Endothelial cell of umbilical vein (primary cell): ENCODE measurements around the gene STON2. TPM values are rescaled to one million over a fixed set of nuclear protein-coding genes. Genes with fewer than 3 reads are reported as not detected.

Experiments
- BruUV-seq: library from RNA; stranded (reverse); fragments of 400-500 nt; replicated peaks from 2 replicates; lab custom pipeline; 2021; lab: Mats Ljungman, UMichigan
- CTCF ChIA-PET: fragments of 300-600, 350-600 bp; sonication (Branson Sonifier 250); formaldehyde crosslinking; loops from one replicate; lab custom pipeline; 2021; ENCODE audit warnings: antibody characterized with exemption, inconsistent platforms; lab: Charles Lee
- POLR2A ChIA-PET: fragments of 300-600, 350-600 bp; sonication (Branson Sonifier 250); formaldehyde crosslinking; loops from one replicate; lab custom pipeline; 2021; ENCODE audit warnings: antibody characterized with exemption, inconsistent platforms; lab: Charles Lee
- DNase-seq: peaks from one replicate; pipeline ENCODE4 v3.0.0-alpha.2; 2011; ENCODE audit warnings: low read depth, low spot score
- FAIRE-seq: peaks from 2 replicates; lab custom pipeline; 2011; peaks lifted over from hg19 to GRCh38; lab: Jason Lieb, UNC
- H2AFZ ChIP-seq: 2 replicates; pipeline ENCODE4 v1.6.0; 2012; ENCODE audit warnings: low read depth, low read length, control low read depth, inconsistent platforms
- H3K27ac ChIP-seq: 2 replicates; pipeline ENCODE4 v1.5.1; 2011; ENCODE audit warnings: low read depth, mild to moderate bottlenecking, control low read depth, low read length, moderate library complexity; ENCODE audit not compliant: insufficient read depth
- H3K27me3 ChIP-seq, 2 experiments: 2 replicates each; pipeline versions ENCODE4 v1.6.0 to v1.6.1; 2011; ENCODE audit warnings: low read length in 2 of 2, mixed read lengths in 1 of 2; ENCODE audit not compliant: control insufficient read depth in 2 of 2, insufficient read depth in 2 of 2
- H3K36me3 ChIP-seq, 2 experiments: 2 replicates in 1 of 2; 3 replicates in 1 of 2; pipeline ENCODE4 v1.5.1; 2011; ENCODE audit warnings: low read length in 2 of 2, mild to moderate bottlenecking in 1 of 2, moderate library complexity in 1 of 2; ENCODE audit not compliant: control insufficient read depth in 2 of 2, insufficient read depth in 2 of 2; ENCODE audit errors: extremely low read depth in 1 of 2
- H3K4me1 ChIP-seq: 3 replicates; pipeline ENCODE4 v1.5.1; 2011; ENCODE audit warnings: mild to moderate bottlenecking, low read length; ENCODE audit not compliant: control insufficient read depth, insufficient read depth; ENCODE audit errors: extremely low read depth
- H3K4me2 ChIP-seq: 2 replicates; pipeline ENCODE4 v1.6.1; 2011; ENCODE audit warnings: low read length, control low read depth, mixed read lengths; ENCODE audit not compliant: insufficient read depth
- H3K4me3 ChIP-seq, 3 experiments: fragments of 200-600 bp in 1 of 3; sonication (generic), shearing (Covaris generic) in 1 of 3; replicated peaks in 1 of 3; 2 replicates each; pipeline ENCODE4 v1.5.1; 2011 to 2016; ENCODE audit warnings: control low read depth in 3 of 3, low read length in 3 of 3, mild to moderate bottlenecking in 2 of 3, inconsistent platforms in 1 of 3, low read depth in 1 of 3, moderate library complexity in 1 of 3; ENCODE audit not compliant: insufficient read depth in 1 of 3
- H3K79me2 ChIP-seq: 2 replicates; pipeline ENCODE4 v1.6.0; 2012; ENCODE audit warnings: low read length, inconsistent platforms; ENCODE audit not compliant: control insufficient read depth, insufficient read depth
- H3K9ac ChIP-seq: replicated peaks from 2 replicates; pipeline ENCODE3; 2011; ENCODE audit warnings: low read length, control low read depth; ENCODE audit not compliant: insufficient read depth; ENCODE audit errors: extremely low read depth
- H3K9me1 ChIP-seq: replicated peaks from 3 replicates; pipeline ENCODE4 v1.6.0; 2011; ENCODE audit warnings: mild to moderate bottlenecking, low read length; ENCODE audit not compliant: control insufficient read depth, insufficient read depth; ENCODE audit errors: extremely low read depth
- H3K9me3 ChIP-seq: replicated peaks from 2 replicates; pipeline ENCODE4 v1.5.1; 2012; ENCODE audit warnings: low read length, inconsistent platforms; ENCODE audit not compliant: control insufficient read depth, insufficient read depth
- H4K20me1 ChIP-seq: replicated peaks from 2 replicates; pipeline ENCODE3; 2011; ENCODE audit warnings: mild to moderate bottlenecking, low read length; ENCODE audit not compliant: control insufficient read depth, insufficient read depth; ENCODE audit errors: extremely low read depth
- EZH2 ChIP-seq: IDR thresholded peaks from 2 replicates; pipeline ENCODE4 v1.6.1; 2012; ENCODE audit warnings: borderline replicate concordance, low read depth, mild to moderate bottlenecking, moderate library complexity, low read length, inconsistent platforms; ENCODE audit not compliant: severe bottlenecking
- FOS ChIP-seq: IDR thresholded peaks from 2 replicates; pipeline ENCODE4 v1.6.1; 2011; ENCODE audit warnings: mild to moderate bottlenecking, low read length, moderate library complexity, borderline replicate concordance; ENCODE audit not compliant: insufficient read depth
- GATA2 ChIP-seq: IDR thresholded peaks from 2 replicates; pipeline ENCODE4 v1.7.0; 2011; ENCODE audit warnings: low read depth, mild to moderate bottlenecking, moderate library complexity, mixed read lengths, low read length; ENCODE audit not compliant: insufficient read length, insufficient read depth
- JUN ChIP-seq: IDR thresholded peaks from 2 replicates; pipeline ENCODE4 v1.6.1; 2011; ENCODE audit warnings: borderline replicate concordance, low read depth; ENCODE audit not compliant: insufficient read length, insufficient read depth
- MYC ChIP-seq: IDR thresholded peaks from one replicate; pipeline ENCODE4 v1.6.1; 2011; ENCODE audit warnings: mild to moderate bottlenecking, low read depth, low read length
- POLR2A ChIP-seq: IDR thresholded peaks from 2 replicates; pipeline ENCODE4 v1.6.1; 2012; ENCODE audit warnings: low read depth, mild to moderate bottlenecking, control low read depth, low read length
- POLR2AphosphoS5 ChIP-seq: IDR thresholded peaks from 2 replicates; pipeline ENCODE4 v1.6.1; 2012; ENCODE audit warnings: low read depth, mild to moderate bottlenecking, control low read depth, low read length, moderate library complexity; ENCODE audit not compliant: insufficient read depth
- dilution Hi-C: fragments of 300-500 bp; cut with MboI; formaldehyde crosslinking; loops from one replicate; pipeline ENCODE4 v1.15.0; 2019; ENCODE audit warnings: low sequenced_read_pairs; ENCODE audit not compliant: extremely low pct_ligation_motif_present
- intact Hi-C: fragments of 100-400 bp; cut with micrococcal nuclease; formaldehyde crosslinking; loops from one replicate; pipeline ENCODE4 v1.10.0; 2022
- polyA plus RNA-seq, 4 experiments: library from polyadenylated mRNA; depleted of rRNA in 3 of 4; stranded (reverse) in 3 of 4; unstranded in 1 of 4; fragments of >200 nt; gene quantifications; 2 replicates each; pipeline versions ENCODE4 v1.2.1 to v1.2.3, GENCODE V29; 2011 to 2012; ENCODE audit warnings: missing spikeins in 1 of 4
- total RNA-seq: library from RNA; stranded (reverse); gene quantifications from 2 replicates; pipeline ENCODE4 v1.2.3, GENCODE V29; 2021
- TF ChIP-seq, protein P1 (sequence below), 2 donors: IDR thresholded peaks; 1 replicate in 1 of 2; 2 replicates in 1 of 2; pipeline ENCODE4 v1.5.1; 2011; ENCODE audit warnings: low read length in 2 of 2, mild to moderate bottlenecking in 2 of 2, moderate library complexity in 2 of 2, control low read depth in 1 of 2, inconsistent platforms in 1 of 2, low read depth in 1 of 2; ENCODE audit not compliant: insufficient read depth in 1 of 2; ENCODE audit errors: extremely low read depth in 1 of 2
- TF ChIP-seq, protein P2 (sequence below): IDR thresholded peaks from 2 replicates; pipeline ENCODE4 v1.6.1; 2011; ENCODE audit not compliant: insufficient read depth, insufficient read length

Gene STON2
- total and polyA plus RNA-seq, 2 donors (not counting 3 experiments of a cell fraction or from before 2014, with no cell fraction given) = not detected

DNA sequence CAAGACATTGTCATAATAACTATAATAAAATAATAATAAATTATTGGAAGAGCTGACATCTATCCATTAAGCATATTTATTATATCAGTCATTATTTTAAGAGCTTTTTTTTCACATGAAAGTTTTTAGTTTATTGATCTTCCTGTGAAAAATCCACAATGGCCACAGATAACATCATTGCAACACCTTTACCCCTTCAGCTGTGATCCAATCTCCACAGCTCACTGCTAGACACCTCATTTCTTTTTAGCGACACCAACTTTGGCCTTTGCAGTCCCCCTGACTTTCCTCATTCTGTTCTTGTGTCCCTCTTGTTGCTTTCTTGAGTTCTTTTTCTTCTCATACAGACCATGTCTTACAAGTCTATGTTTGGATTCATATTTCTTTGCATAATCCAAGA, 67.4 kb downstream of the STON2 start:
- intact Hi-C loops = no loop called here
- H2AFZ ChIP-seq = no peak overlapping the region
- H3K36me3 ChIP-seq = no peaks in the 10 kb centered on the region
- H3K4me2 ChIP-seq = no peak overlapping the region
- no peaks in the 10 kb centered on the region for H3K4me1 ChIP-seq
- H3K9ac ChIP-seq = no peak overlapping the region
- FAIRE-seq = no peak
- dilution Hi-C loops = no loop called here
- H3K4me3 ChIP-seq = no peak overlapping the region
- no peaks in the 10 kb centered on the region for H3K27me3 ChIP-seq
- no TSS peak for BruUV-seq
- no peak for TF ChIP-seq EZH2
- TF ChIP-seq, protein P1, sequence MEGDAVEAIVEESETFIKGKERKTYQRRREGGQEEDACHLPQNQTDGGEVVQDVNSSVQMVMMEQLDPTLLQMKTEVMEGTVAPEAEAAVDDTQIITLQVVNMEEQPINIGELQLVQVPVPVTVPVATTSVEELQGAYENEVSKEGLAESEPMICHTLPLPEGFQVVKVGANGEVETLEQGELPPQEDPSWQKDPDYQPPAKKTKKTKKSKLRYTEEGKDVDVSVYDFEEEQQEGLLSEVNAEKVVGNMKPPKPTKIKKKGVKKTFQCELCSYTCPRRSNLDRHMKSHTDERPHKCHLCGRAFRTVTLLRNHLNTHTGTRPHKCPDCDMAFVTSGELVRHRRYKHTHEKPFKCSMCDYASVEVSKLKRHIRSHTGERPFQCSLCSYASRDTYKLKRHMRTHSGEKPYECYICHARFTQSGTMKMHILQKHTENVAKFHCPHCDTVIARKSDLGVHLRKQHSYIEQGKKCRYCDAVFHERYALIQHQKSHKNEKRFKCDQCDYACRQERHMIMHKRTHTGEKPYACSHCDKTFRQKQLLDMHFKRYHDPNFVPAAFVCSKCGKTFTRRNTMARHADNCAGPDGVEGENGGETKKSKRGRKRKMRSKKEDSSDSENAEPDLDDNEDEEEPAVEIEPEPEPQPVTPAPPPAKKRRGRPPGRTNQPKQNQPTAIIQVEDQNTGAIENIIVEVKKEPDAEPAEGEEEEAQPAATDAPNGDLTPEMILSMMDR (IDR thresholded peaks at IDR 0.05; ENCODE audit: extremely low read depth in 1 of 2, insufficient read depth in 1 of 2, low read depth in 1 of 2, low read length in 2 of 2) = no peak
- no peak for TF ChIP-seq MYC
- TF ChIP-seq POLR2A = no peak
- TF ChIP-seq FOS = no peak
- TF ChIP-seq, protein P2, sequence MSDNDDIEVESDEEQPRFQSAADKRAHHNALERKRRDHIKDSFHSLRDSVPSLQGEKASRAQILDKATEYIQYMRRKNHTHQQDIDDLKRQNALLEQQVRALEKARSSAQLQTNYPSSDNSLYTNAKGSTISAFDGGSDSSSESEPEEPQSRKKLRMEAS = no peak
- TF ChIP-seq POLR2AphosphoS5 = no peak
- no peak for TF ChIP-seq JUN
- TF ChIP-seq GATA2 = no peak
- no peaks in the 10 kb centered on the region for H3K9me1 ChIP-seq
- ChIA-PET POLR2A (no interaction called here), CTCF (no interaction called here)
- no peak for DNase-seq
- no peaks in the 10 kb centered on the region for H3K9me3 ChIP-seq
- no peaks in the 10 kb centered on the region for H4K20me1 ChIP-seq
- no peaks in the 10 kb centered on the region for H3K79me2 ChIP-seq
- no peak overlapping the region for H3K27ac ChIP-seq
